Endothelial cell of umbilical vein (primary cell): ENCODE measurements around the gene AIG1. TPM values are rescaled to one million over a fixed set of nuclear protein-coding genes. Genes with fewer than 3 reads are reported as not detected.

Source experiments
- BruUV-seq: library from RNA; stranded (reverse); fragments of 400-500 nt; replicated peaks from 2 replicates; lab custom pipeline; 2021; lab: Mats Ljungman, UMichigan
- CTCF ChIA-PET: fragments of 300-600, 350-600 bp; sonication (Branson Sonifier 250); formaldehyde crosslinking; loops from one replicate; lab custom pipeline; 2021; ENCODE audit warnings: antibody characterized with exemption, inconsistent platforms; lab: Charles Lee
- POLR2A ChIA-PET: fragments of 300-600, 350-600 bp; sonication (Branson Sonifier 250); formaldehyde crosslinking; loops from one replicate; lab custom pipeline; 2021; ENCODE audit warnings: antibody characterized with exemption, inconsistent platforms; lab: Charles Lee
- DNase-seq: peaks from one replicate; pipeline ENCODE4 v3.0.0-alpha.2; 2011; ENCODE audit warnings: low read depth, low spot score
- FAIRE-seq: peaks from 2 replicates; lab custom pipeline; 2011; peaks lifted over from hg19 to GRCh38; lab: Jason Lieb, UNC
- H2AFZ ChIP-seq: 2 replicates; pipeline ENCODE4 v1.6.0; 2012; ENCODE audit warnings: low read depth, low read length, control low read depth, inconsistent platforms
- H3K27ac ChIP-seq: 2 replicates; pipeline ENCODE4 v1.5.1; 2011; ENCODE audit warnings: low read depth, mild to moderate bottlenecking, control low read depth, low read length, moderate library complexity; ENCODE audit not compliant: insufficient read depth
- H3K27me3 ChIP-seq, 2 experiments: 2 replicates each; pipeline versions ENCODE4 v1.6.0 to v1.6.1; 2011; ENCODE audit warnings: low read length in 2 of 2, mixed read lengths in 1 of 2; ENCODE audit not compliant: control insufficient read depth in 2 of 2, insufficient read depth in 2 of 2
- H3K36me3 ChIP-seq, 2 experiments: 2 replicates in 1 of 2; 3 replicates in 1 of 2; pipeline ENCODE4 v1.5.1; 2011; ENCODE audit warnings: low read length in 2 of 2, mild to moderate bottlenecking in 1 of 2, moderate library complexity in 1 of 2; ENCODE audit not compliant: control insufficient read depth in 2 of 2, insufficient read depth in 2 of 2; ENCODE audit errors: extremely low read depth in 1 of 2
- H3K4me1 ChIP-seq: 3 replicates; pipeline ENCODE4 v1.5.1; 2011; ENCODE audit warnings: mild to moderate bottlenecking, low read length; ENCODE audit not compliant: control insufficient read depth, insufficient read depth; ENCODE audit errors: extremely low read depth
- H3K4me2 ChIP-seq: 2 replicates; pipeline ENCODE4 v1.6.1; 2011; ENCODE audit warnings: low read length, control low read depth, mixed read lengths; ENCODE audit not compliant: insufficient read depth
- H3K4me3 ChIP-seq, 3 experiments: fragments of 200-600 bp in 1 of 3; sonication (generic), shearing (Covaris generic) in 1 of 3; replicated peaks in 1 of 3; 2 replicates each; pipeline ENCODE4 v1.5.1; 2011 to 2016; ENCODE audit warnings: control low read depth in 3 of 3, low read length in 3 of 3, mild to moderate bottlenecking in 2 of 3, inconsistent platforms in 1 of 3, low read depth in 1 of 3, moderate library complexity in 1 of 3; ENCODE audit not compliant: insufficient read depth in 1 of 3
- H3K79me2 ChIP-seq: 2 replicates; pipeline ENCODE4 v1.6.0; 2012; ENCODE audit warnings: low read length, inconsistent platforms; ENCODE audit not compliant: control insufficient read depth, insufficient read depth
- H3K9ac ChIP-seq: replicated peaks from 2 replicates; pipeline ENCODE3; 2011; ENCODE audit warnings: low read length, control low read depth; ENCODE audit not compliant: insufficient read depth; ENCODE audit errors: extremely low read depth
- H3K9me1 ChIP-seq: replicated peaks from 3 replicates; pipeline ENCODE4 v1.6.0; 2011; ENCODE audit warnings: mild to moderate bottlenecking, low read length; ENCODE audit not compliant: control insufficient read depth, insufficient read depth; ENCODE audit errors: extremely low read depth
- H3K9me3 ChIP-seq: replicated peaks from 2 replicates; pipeline ENCODE4 v1.5.1; 2012; ENCODE audit warnings: low read length, inconsistent platforms; ENCODE audit not compliant: control insufficient read depth, insufficient read depth
- H4K20me1 ChIP-seq: replicated peaks from 2 replicates; pipeline ENCODE3; 2011; ENCODE audit warnings: mild to moderate bottlenecking, low read length; ENCODE audit not compliant: control insufficient read depth, insufficient read depth; ENCODE audit errors: extremely low read depth
- EZH2 ChIP-seq: IDR thresholded peaks from 2 replicates; pipeline ENCODE4 v1.6.1; 2012; ENCODE audit warnings: borderline replicate concordance, low read depth, mild to moderate bottlenecking, moderate library complexity, low read length, inconsistent platforms; ENCODE audit not compliant: severe bottlenecking
- FOS ChIP-seq: IDR thresholded peaks from 2 replicates; pipeline ENCODE4 v1.6.1; 2011; ENCODE audit warnings: mild to moderate bottlenecking, low read length, moderate library complexity, borderline replicate concordance; ENCODE audit not compliant: insufficient read depth
- GATA2 ChIP-seq: IDR thresholded peaks from 2 replicates; pipeline ENCODE4 v1.7.0; 2011; ENCODE audit warnings: low read depth, mild to moderate bottlenecking, moderate library complexity, mixed read lengths, low read length; ENCODE audit not compliant: insufficient read length, insufficient read depth
- JUN ChIP-seq: IDR thresholded peaks from 2 replicates; pipeline ENCODE4 v1.6.1; 2011; ENCODE audit warnings: borderline replicate concordance, low read depth; ENCODE audit not compliant: insufficient read length, insufficient read depth
- MAX ChIP-seq: IDR thresholded peaks from 2 replicates; pipeline ENCODE4 v1.6.1; 2011; ENCODE audit not compliant: insufficient read depth, insufficient read length
- MYC ChIP-seq: IDR thresholded peaks from one replicate; pipeline ENCODE4 v1.6.1; 2011; ENCODE audit warnings: mild to moderate bottlenecking, low read depth, low read length
- POLR2A ChIP-seq: IDR thresholded peaks from 2 replicates; pipeline ENCODE4 v1.6.1; 2012; ENCODE audit warnings: low read depth, mild to moderate bottlenecking, control low read depth, low read length
- POLR2AphosphoS5 ChIP-seq: IDR thresholded peaks from 2 replicates; pipeline ENCODE4 v1.6.1; 2012; ENCODE audit warnings: low read depth, mild to moderate bottlenecking, control low read depth, low read length, moderate library complexity; ENCODE audit not compliant: insufficient read depth
- dilution Hi-C: fragments of 300-500 bp; cut with MboI; formaldehyde crosslinking; loops from one replicate; pipeline ENCODE4 v1.15.0; 2019; ENCODE audit warnings: low sequenced_read_pairs; ENCODE audit not compliant: extremely low pct_ligation_motif_present
- intact Hi-C: fragments of 100-400 bp; cut with micrococcal nuclease; formaldehyde crosslinking; loops from one replicate; pipeline ENCODE4 v1.10.0; 2022
- polyA plus RNA-seq, 4 experiments: library from polyadenylated mRNA; depleted of rRNA in 3 of 4; stranded (reverse) in 3 of 4; unstranded in 1 of 4; fragments of >200 nt; gene quantifications; 2 replicates each; pipeline versions ENCODE4 v1.2.1 to v1.2.3, GENCODE V29; 2011 to 2012; ENCODE audit warnings: missing spikeins in 1 of 4
- total RNA-seq: library from RNA; stranded (reverse); gene quantifications from 2 replicates; pipeline ENCODE4 v1.2.3, GENCODE V29; 2021
- TF ChIP-seq, protein P1 (sequence below), 2 donors: IDR thresholded peaks; 1 replicate in 1 of 2; 2 replicates in 1 of 2; pipeline ENCODE4 v1.5.1; 2011; ENCODE audit warnings: low read length in 2 of 2, mild to moderate bottlenecking in 2 of 2, moderate library complexity in 2 of 2, control low read depth in 1 of 2, inconsistent platforms in 1 of 2, low read depth in 1 of 2; ENCODE audit not compliant: insufficient read depth in 1 of 2; ENCODE audit errors: extremely low read depth in 1 of 2

Gene AIG1
- total and polyA plus RNA-seq, 2 donors (not counting 3 experiments of a cell fraction or from before 2014, with no cell fraction given) = 17.7 to 22.7 TPM

GRCh38 chr6:143037470-143037869 lies 23.2 kb upstream of the AIG1 start:
- Histone ChIP-seq H3K9me3 (no peaks in the 10 kb centered on the region), H3K4me3 (no peak overlapping the region), H3K9me1 (no peaks in the 10 kb centered on the region), H3K79me2 (no peaks in the 10 kb centered on the region), H3K9ac (no peak overlapping the region), H3K36me3 (no peaks in the 10 kb centered on the region), H3K4me2 (no peak overlapping the region), H3K27me3 (peaks cover 3 to 12% of the 10 kb centered on the region in 2 experiments), H2AFZ (no peak overlapping the region), H3K27ac (no peak overlapping the region), H3K4me1 (no peaks in the 10 kb centered on the region), H4K20me1 (no peaks in the 10 kb centered on the region)
- TF ChIP-seq EZH2 (no peak), GATA2 (no peak), MYC (no peak), MAX (no peak), POLR2AphosphoS5 (no peak), POLR2A (no peak), JUN (no peak), FOS (no peak)
- TF ChIP-seq, protein P1, sequence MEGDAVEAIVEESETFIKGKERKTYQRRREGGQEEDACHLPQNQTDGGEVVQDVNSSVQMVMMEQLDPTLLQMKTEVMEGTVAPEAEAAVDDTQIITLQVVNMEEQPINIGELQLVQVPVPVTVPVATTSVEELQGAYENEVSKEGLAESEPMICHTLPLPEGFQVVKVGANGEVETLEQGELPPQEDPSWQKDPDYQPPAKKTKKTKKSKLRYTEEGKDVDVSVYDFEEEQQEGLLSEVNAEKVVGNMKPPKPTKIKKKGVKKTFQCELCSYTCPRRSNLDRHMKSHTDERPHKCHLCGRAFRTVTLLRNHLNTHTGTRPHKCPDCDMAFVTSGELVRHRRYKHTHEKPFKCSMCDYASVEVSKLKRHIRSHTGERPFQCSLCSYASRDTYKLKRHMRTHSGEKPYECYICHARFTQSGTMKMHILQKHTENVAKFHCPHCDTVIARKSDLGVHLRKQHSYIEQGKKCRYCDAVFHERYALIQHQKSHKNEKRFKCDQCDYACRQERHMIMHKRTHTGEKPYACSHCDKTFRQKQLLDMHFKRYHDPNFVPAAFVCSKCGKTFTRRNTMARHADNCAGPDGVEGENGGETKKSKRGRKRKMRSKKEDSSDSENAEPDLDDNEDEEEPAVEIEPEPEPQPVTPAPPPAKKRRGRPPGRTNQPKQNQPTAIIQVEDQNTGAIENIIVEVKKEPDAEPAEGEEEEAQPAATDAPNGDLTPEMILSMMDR (IDR thresholded peaks at IDR 0.05; ENCODE audit: extremely low read depth in 1 of 2, insufficient read depth in 1 of 2, low read depth in 1 of 2, low read length in 2 of 2) = no peak
- FAIRE-seq = no peak
- dilution Hi-C loops = no loop called here
- intact Hi-C loops = no loop called here
- DNase-seq = no peak
- ChIA-PET CTCF (no interaction called here), POLR2A (no interaction called here)
- BruUV-seq = no TSS peak
